ENCODE data around the gene ADARB1. TPM values are rescaled to one million over a fixed set of nuclear protein-coding genes. Genes with fewer than 3 reads are reported as not detected.

Gene ADARB1
- total and polyA plus RNA-seq, 2 of the 4 experiments (the other 2 are of a cell fraction): 39.8 to 47.3 TPM

GRCh38 chr21:45142469-45143308 lies 68.3 kb downstream of the ADARB1 start (continued):
- TF ChIP-seq MXI1 (IDR thresholded peaks at IDR 0.05; ENCODE audit: borderline replicate concordance, low read depth, low read length) (peak; percentile 98), MAFK (IDR thresholded peaks at IDR 0.05; ENCODE audit: low read depth, low read length) (no peak)

- ChIA-PET CTCF (no interaction called here), POLR2A (ENCODE audit: unreplicated experiment) (no interaction called here)
- Histone ChIP-seq H2BK5ac (ENCODE audit: low read depth, low read length, poor library complexity, severe bottlenecking) (no peak overlapping the region), H4K5ac (ENCODE audit: low read depth, low read length) (no peak overlapping the region), H3K27me3 (ENCODE audit: control insufficient read depth, insufficient read depth, low read length) (no peaks in the 10 kb centered on the region), H3K9me3 (ENCODE audit: control insufficient read depth, insufficient read depth, low read length) (no peaks in the 10 kb centered on the region), H2AFZ (replicated peaks; ENCODE audit: low read length, poor library complexity) (no peak overlapping the region), H3K36me3 (ENCODE audit: control insufficient read depth, insufficient read depth, low read length) (peaks cover 53% of the 10 kb centered on the region), H2BK120ac (ENCODE audit: low read depth, low read length) (no peak overlapping the region), H3K4me2 (ENCODE audit: low read depth, low read length) (no peak overlapping the region), H2BK15ac (ENCODE audit: low read depth, low read length) (no peak overlapping the region), H3K27ac (ENCODE audit: insufficient read depth, low read length) (no peak overlapping the region), H2AK5ac (ENCODE audit: low read depth, low read length) (no peak overlapping the region), H3K9me1 (ENCODE audit: insufficient read depth, low read length) (peaks cover 20% of the 10 kb centered on the region), H3K56ac (ENCODE audit: extremely low read depth, insufficient read depth, low read length) (no peak overlapping the region), H3K14ac (replicated peaks; ENCODE audit: low read depth, low read length) (no peak overlapping the region), H2AK9ac (replicated peaks; ENCODE audit: low read depth, low read length, poor library complexity) (no peak overlapping the region), H3K9ac (ENCODE audit: low read depth, low read length) (no peak overlapping the region), H4K20me1 (ENCODE audit: insufficient read depth, low read length) (peaks cover 81% of the 10 kb centered on the region), H3K4me1 (ENCODE audit: control insufficient read depth, insufficient read depth, low read length) (peaks cover 14% of the 10 kb centered on the region), H3K4ac (ENCODE audit: low read depth, low read length) (no peak overlapping the region), H4K8ac (ENCODE audit: low read depth in 2 of 2, low read length in 2 of 2) (no peak overlapping the region), H3K23ac (ENCODE audit: low read depth, low read length) (no peak overlapping the region), H3K79me1 (ENCODE audit: low read depth in 1 of 2, low read length in 2 of 2) (peaks cover 40 to 77% of the 10 kb centered on the region in 2 experiments), H2BK20ac (ENCODE audit: low read depth, low read length) (no peak overlapping the region), H3K18ac (ENCODE audit: low read depth, low read length) (no peak overlapping the region), H3K4me3 (ENCODE audit: insufficient read depth, low read depth, low read length) (no peak overlapping the region), H4K91ac (ENCODE audit: insufficient read depth, low read depth, low read length) (no peak overlapping the region)
- no TSS peak for BruUV-seq (replicated peaks)
- intact Hi-C loops (cut with micrococcal nuclease): loop anchor here (5.0 kb wide), 1 partner anchor 83 kb away; no protein-coding TSS in a partner anchor
- in situ Hi-C loops (cut with MboI; ENCODE audit: low sequenced_read_pairs): loop anchor here (10.0 kb wide), 3 partner anchors 141 to 681 kb away; partner anchors contain the start of gene POFUT2
- 33% methylated on average over 1 of the region's 3 CpGs; no CpG with 5 or more reads in 1 of the 2 experiments for WGBS, 2 experiments (ENCODE audit: extremely low coverage in 2 of 2, insufficient read length in 1 of 2)
- no peak for ATAC-seq (ENCODE audit: low read depth)
- dilution Hi-C loops (cut with HindIII; ENCODE audit: low sequenced_read_pairs, unreplicated experiment): no loop called here
- DNase-seq: no peak
- TF ChIP-seq NFE2L2 (IDR thresholded peaks at IDR 0.05; ENCODE audit: low read depth, low read length): no peak
- no peak for TF ChIP-seq RCOR1 (IDR thresholded peaks at IDR 0.05; ENCODE audit: insufficient replicate concordance, low read length)
- no peak for TF ChIP-seq MXI1 (IDR thresholded peaks at IDR 0.05; ENCODE audit: borderline replicate concordance, low read depth, low read length)
- no peak for TF ChIP-seq CTCF (conservative IDR thresholded peaks at IDR 0.05; ENCODE audit: low read depth, low read length)
- TF ChIP-seq USF2 (IDR thresholded peaks at IDR 0.05; ENCODE audit: low read depth, low read length): no peak
- TF ChIP-seq MAFK (IDR thresholded peaks at IDR 0.05; ENCODE audit: low read depth, low read length): no peak
- TF ChIP-seq, protein P1, sequence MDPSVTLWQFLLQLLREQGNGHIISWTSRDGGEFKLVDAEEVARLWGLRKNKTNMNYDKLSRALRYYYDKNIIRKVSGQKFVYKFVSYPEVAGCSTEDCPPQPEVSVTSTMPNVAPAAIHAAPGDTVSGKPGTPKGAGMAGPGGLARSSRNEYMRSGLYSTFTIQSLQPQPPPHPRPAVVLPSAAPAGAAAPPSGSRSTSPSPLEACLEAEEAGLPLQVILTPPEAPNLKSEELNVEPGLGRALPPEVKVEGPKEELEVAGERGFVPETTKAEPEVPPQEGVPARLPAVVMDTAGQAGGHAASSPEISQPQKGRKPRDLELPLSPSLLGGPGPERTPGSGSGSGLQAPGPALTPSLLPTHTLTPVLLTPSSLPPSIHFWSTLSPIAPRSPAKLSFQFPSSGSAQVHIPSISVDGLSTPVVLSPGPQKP (IDR thresholded peaks at IDR 0.05; ENCODE audit: borderline replicate concordance, low read depth, low read length): no peak
- no peak for TF ChIP-seq CEBPB (IDR thresholded peaks at IDR 0.05; ENCODE audit: low read depth, low read length)
- no peak for TF ChIP-seq FOS (IDR thresholded peaks at IDR 0.05; ENCODE audit: low read depth, low read length)
- no peak for TF ChIP-seq MAZ (IDR thresholded peaks at IDR 0.05; ENCODE audit: borderline replicate concordance, low read depth, low read length)
- TF ChIP-seq CHD1 (IDR thresholded peaks at IDR 0.05; ENCODE audit: low read depth, low read length): no peak
These were observed 69.5 kb downstream of the ADARB1 start for GRCh38 chr21:45143855-45144254.

Data from IMR-90 (cell line).